NCI-H2227 (cell line): ENCODE data around the gene MAST4.

ENCODE experiments used
- DNase-seq: peaks from one replicate; lab custom pipeline; 2025; ENCODE audit not compliant: unreplicated experiment; lab: John Stamatoyannopoulos, UW

The MAST4 gene

DNA sequence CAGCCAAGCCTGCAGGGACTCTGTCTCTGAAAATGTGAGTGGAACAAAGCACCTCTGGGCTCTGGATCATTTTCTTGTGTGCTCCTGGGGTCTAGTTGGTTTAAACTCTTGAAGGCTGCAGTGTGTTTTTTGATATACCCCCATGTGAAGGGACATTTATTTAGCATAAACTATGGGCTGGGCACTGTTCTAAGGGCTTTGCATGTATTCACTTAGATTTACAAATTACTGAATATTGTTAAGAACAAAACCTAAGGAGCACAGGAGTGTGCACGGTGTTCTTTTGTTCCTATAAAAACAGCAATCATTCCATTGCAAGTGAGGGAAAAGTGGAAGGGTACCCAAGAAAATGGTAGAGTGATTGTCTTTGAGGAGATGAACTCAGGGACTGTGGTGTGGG lies 620.4 kb downstream of the MAST4 start:
- no peak for DNase-seq
